GM18517 (cell line): ENCODE measurements around the gene HYI.
"Not testable (repeated sequence)": the region's sequence is repeated elsewhere in the genome, so short reads cannot be mapped to it uniquely, and the experiment has no call there.

Experiments used
- ATAC-seq: cut with Tn5 transposase; IDR thresholded peaks from one replicate; pipeline ENCODE4 v1.9.1; 2021; ENCODE audit warnings: mild to moderate bottlenecking, moderate library complexity; ENCODE audit not compliant: unreplicated experiment

Gene HYI

GRCh38 chr1:43453442-43454269 is at the start of gene HYI:
TSS of gene HYI (minus strand) at chr1:43453931. CDS start at chr1:43453793, 138 bp downstream.
- peak; percentile 26 for ATAC-seq

GRCh38 chr1:43501806-43502205 is 48.1 kb upstream of the HYI start:
- ATAC-seq = not testable (repeated sequence)

- ATAC-seq = no peak
Measured at GRCh38 chr1:43499898-43500297, 46.2 kb upstream of the HYI start.

GRCh38 chr1:43495204-43495603 is 41.5 kb upstream of the HYI start:
- ATAC-seq = no peak

GRCh38 chr1:43493661-43494450 is 40.1 kb upstream of the HYI start:
- no peak for ATAC-seq

GRCh38 chr1:43492826-43493225 is 39.1 kb upstream of the HYI start:
- ATAC-seq = no peak

GRCh38 chr1:43491061-43491460 is 37.3 kb upstream of the HYI start:
- ATAC-seq = no peak

- ATAC-seq = no peak
Measured at GRCh38 chr1:43488165-43488564, 34.4 kb upstream of the HYI start.

- no peak for ATAC-seq
Measured at GRCh38 chr1:43484367-43484766, 30.6 kb upstream of the HYI start.

- no peak for ATAC-seq
Measured at GRCh38 chr1:43482215-43482614, 28.5 kb upstream of the HYI start.

GRCh38 chr1:43481491-43481890 is 27.8 kb upstream of the HYI start:
- no peak for ATAC-seq

- ATAC-seq = no peak
Measured at GRCh38 chr1:43479414-43479813, 25.7 kb upstream of the HYI start.

GRCh38 chr1:43477716-43478115 is 24.0 kb upstream of the HYI start:
- no peak for ATAC-seq

- not testable (repeated sequence) for ATAC-seq
Measured at GRCh38 chr1:43475611-43476401, 22.1 kb upstream of the HYI start.

- no peak for ATAC-seq
Measured at GRCh38 chr1:43473463-43473862, 19.7 kb upstream of the HYI start.

- ATAC-seq = not testable (repeated sequence)
Measured at GRCh38 chr1:43472463-43473151, 18.9 kb upstream of the HYI start.

GRCh38 chr1:43472087-43472462 is 18.3 kb upstream of the HYI start:
- ATAC-seq = no peak

GRCh38 chr1:43469932-43470331 is 16.2 kb upstream of the HYI start:
- no peak for ATAC-seq

- ATAC-seq = no peak
Measured at GRCh38 chr1:43468414-43468813, 14.7 kb upstream of the HYI start.

GRCh38 chr1:43466403-43466802 is 12.7 kb upstream of the HYI start:
- no peak for ATAC-seq
